Measurements from ENCODE around the gene PRKAG2.
"Not testable (repeated sequence)": the region's sequence is repeated elsewhere in the genome, so short reads cannot be mapped to it uniquely, and the experiment has no call there.

The PRKAG2 gene

GRCh38 chr7:151579644-151580043 is 297.3 kb downstream of the PRKAG2 start:
- DNase-seq (ENCODE audit: extremely low read depth in 1 of 2, low read depth in 1 of 2) = no peak

GRCh38 chr7:151575410-151575809 is 301.5 kb downstream of the PRKAG2 start:
- DNase-seq (ENCODE audit: extremely low read depth in 1 of 2, low read depth in 1 of 2) = no peak

GRCh38 chr7:151573046-151573445 is 303.9 kb downstream of the PRKAG2 start:
- not testable (repeated sequence) for DNase-seq (ENCODE audit: extremely low read depth in 1 of 2, low read depth in 1 of 2)

- no peak for DNase-seq (ENCODE audit: extremely low read depth in 1 of 2, low read depth in 1 of 2)
Measured at GRCh38 chr7:151572136-151572535, 304.8 kb downstream of the PRKAG2 start.

- no peak for DNase-seq (ENCODE audit: extremely low read depth in 1 of 2, low read depth in 1 of 2)
Measured at GRCh38 chr7:151571471-151571870, 305.4 kb downstream of the PRKAG2 start.

GRCh38 chr7:151570366-151570915 is 306.5 kb downstream of the PRKAG2 start:
- DNase-seq (ENCODE audit: extremely low read depth in 1 of 2, low read depth in 1 of 2) = no peak

- DNase-seq (ENCODE audit: extremely low read depth in 1 of 2, low read depth in 1 of 2) = no peak
Measured at GRCh38 chr7:151568956-151569940, 307.7 kb downstream of the PRKAG2 start.

GRCh38 chr7:151566897-151567320 is 310.0 kb downstream of the PRKAG2 start:
- DNase-seq (ENCODE audit: extremely low read depth in 1 of 2, low read depth in 1 of 2) = no peak

- DNase-seq (ENCODE audit: extremely low read depth in 1 of 2, low read depth in 1 of 2) = no peak
Measured at GRCh38 chr7:151565541-151565940, 311.4 kb downstream of the PRKAG2 start.

- DNase-seq (ENCODE audit: extremely low read depth in 1 of 2, low read depth in 1 of 2) = no peak
Measured at GRCh38 chr7:151560243-151560642, 316.7 kb downstream of the PRKAG2 start.

GRCh38 chr7:151559557-151560183 is 317.2 kb downstream of the PRKAG2 start:
- no peak for DNase-seq (ENCODE audit: extremely low read depth in 1 of 2, low read depth in 1 of 2)

GRCh38 chr7:151558575-151558974 is 318.3 kb downstream of the PRKAG2 start:
- no peak for DNase-seq (ENCODE audit: extremely low read depth in 1 of 2, low read depth in 1 of 2)

- DNase-seq (ENCODE audit: extremely low read depth in 1 of 2, low read depth in 1 of 2) = no peak
Measured at GRCh38 chr7:151556592-151556991, 320.3 kb downstream of the PRKAG2 start.

- DNase-seq (ENCODE audit: extremely low read depth in 1 of 2, low read depth in 1 of 2) = no peak
Measured at GRCh38 chr7:151553356-151553755, 323.6 kb downstream of the PRKAG2 start.

GRCh38 chr7:151552352-151553028 is 324.4 kb downstream of the PRKAG2 start:
- DNase-seq (ENCODE audit: extremely low read depth in 1 of 2, low read depth in 1 of 2) = no peak

GRCh38 chr7:151551820-151552219 is 325.1 kb downstream of the PRKAG2 start:
- DNase-seq (ENCODE audit: extremely low read depth in 1 of 2, low read depth in 1 of 2) = no peak

GRCh38 chr7:151550656-151551286 is 326.1 kb downstream of the PRKAG2 start:
- DNase-seq (ENCODE audit: extremely low read depth in 1 of 2, low read depth in 1 of 2) = no peak

GRCh38 chr7:151549644-151550043 is 327.3 kb downstream of the PRKAG2 start:
- no peak for DNase-seq (ENCODE audit: extremely low read depth in 1 of 2, low read depth in 1 of 2)

- DNase-seq (ENCODE audit: extremely low read depth in 1 of 2, low read depth in 1 of 2) = no peak
Measured at GRCh38 chr7:151549083-151549482, 327.8 kb downstream of the PRKAG2 start.

- no peak for DNase-seq (ENCODE audit: extremely low read depth in 1 of 2, low read depth in 1 of 2)
Measured at GRCh38 chr7:151544183-151544582, 332.7 kb downstream of the PRKAG2 start.
